HS-5 (cell line): ENCODE data around the gene PTPRM.
"Not testable (repeated sequence)": the region's sequence is repeated elsewhere in the genome, so short reads cannot be mapped to it uniquely, and the experiment has no call there.

Source experiments
- DNase-seq: peaks from one replicate; pipeline ENCODE4 v3.0.0-alpha.2; 2012; ENCODE audit warnings: low read depth

Gene PTPRM

DNA sequence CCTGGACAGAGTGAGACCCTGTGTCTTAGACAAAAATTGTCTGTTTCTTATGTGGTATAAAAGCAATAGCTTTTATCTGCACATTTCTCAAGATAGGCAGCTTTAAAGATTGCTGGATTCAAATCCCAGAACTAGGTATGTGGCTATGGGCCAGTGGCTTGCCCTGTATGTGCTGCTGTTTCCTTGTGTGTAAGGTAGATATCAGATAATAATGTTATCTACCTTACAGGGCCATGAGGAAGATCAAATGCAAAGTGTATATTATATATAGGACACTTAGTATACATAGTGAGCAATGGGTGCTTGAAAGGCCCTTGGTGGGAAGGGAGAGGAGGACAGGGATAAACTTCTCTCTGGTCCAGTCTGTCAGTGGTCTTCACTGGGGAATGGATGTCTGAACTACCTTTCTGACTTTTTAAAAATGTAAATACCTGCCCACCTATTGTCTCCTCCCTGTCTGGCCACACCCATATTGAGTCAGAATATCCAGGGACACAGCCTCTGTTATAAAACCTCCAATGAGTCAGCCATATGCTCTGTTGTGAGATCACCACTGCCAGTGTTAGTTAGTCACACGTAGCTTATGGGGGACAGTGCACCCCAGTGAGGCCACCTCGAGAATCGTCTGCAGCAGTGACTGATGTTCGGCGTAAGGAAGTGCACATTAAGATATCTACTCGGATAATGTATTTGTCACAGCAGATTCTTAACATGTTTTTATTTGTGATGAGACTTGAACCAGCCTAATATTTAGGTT, 383.4 kb downstream of the PTPRM start:
- no peak for DNase-seq

- DNase-seq = no peak
These were observed 386.2 kb downstream of the PTPRM start for GRCh38 chr18:7953095-7953958.

- DNase-seq = no peak
These were observed 387.1 kb downstream of the PTPRM start for GRCh38 chr18:7954238-7954637.

- no peak for DNase-seq
These were observed 388.1 kb downstream of the PTPRM start for GRCh38 chr18:7955175-7955574.

DNA sequence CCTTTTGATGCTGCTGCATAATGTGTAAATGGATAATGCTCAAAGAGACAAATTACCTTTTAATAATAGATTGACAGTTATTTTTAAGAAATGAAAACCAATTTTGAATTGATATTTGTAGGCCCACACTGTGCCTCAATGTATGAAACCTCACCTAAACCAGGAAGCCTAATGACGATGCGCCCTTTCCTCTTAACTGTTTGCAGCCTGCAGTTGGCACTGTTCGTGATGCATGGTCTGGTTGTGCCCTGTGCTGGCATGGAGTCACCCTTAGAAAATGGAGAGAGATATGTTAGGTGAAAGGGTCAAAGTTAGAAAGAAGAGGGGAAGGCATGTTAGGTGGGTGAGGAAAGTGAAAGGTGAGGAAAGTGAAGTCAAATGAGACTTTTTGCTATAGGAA, 390.2 kb downstream of the PTPRM start:
- no peak for DNase-seq

GRCh38 chr18:7958081-7958896, 391.2 kb downstream of the PTPRM start:
- no peak for DNase-seq

- DNase-seq = no peak
These were observed 391.7 kb downstream of the PTPRM start for GRCh38 chr18:7958897-7959146.

- not testable (repeated sequence) for DNase-seq
These were observed 399.6 kb downstream of the PTPRM start for GRCh38 chr18:7966682-7967081.

- DNase-seq = no peak
These were observed 407.2 kb downstream of the PTPRM start for GRCh38 chr18:7974200-7974874.

- no peak for DNase-seq
These were observed 410.8 kb downstream of the PTPRM start for GRCh38 chr18:7977897-7978296.

- DNase-seq = no peak
These were observed 411.7 kb downstream of the PTPRM start for GRCh38 chr18:7978834-7979233.

- DNase-seq = no peak
These were observed 412.6 kb downstream of the PTPRM start for GRCh38 chr18:7979714-7980113.

- DNase-seq = no peak
These were observed 413.0 kb downstream of the PTPRM start for GRCh38 chr18:7980136-7980535.

GRCh38 chr18:7980656-7981055, 413.5 kb downstream of the PTPRM start:
- DNase-seq = no peak

DNA sequence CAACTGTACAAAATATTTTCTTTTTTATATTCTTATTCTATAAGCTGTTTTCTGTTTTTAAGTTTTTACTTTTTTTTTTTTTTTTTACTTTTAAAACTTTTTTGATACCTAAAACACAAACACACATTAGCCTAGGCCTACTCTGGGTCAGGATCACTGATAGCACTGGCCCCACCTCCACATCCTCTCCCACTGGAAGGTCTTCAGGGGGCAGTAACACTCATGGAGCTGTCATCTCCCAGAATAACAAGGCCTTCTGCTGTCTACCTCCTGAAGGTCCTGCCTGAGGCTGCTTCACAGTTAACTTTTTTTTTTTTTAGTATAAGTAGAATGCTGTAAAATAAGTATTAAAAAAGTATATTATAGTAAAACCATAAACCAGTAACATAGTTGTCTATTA, 415.1 kb downstream of the PTPRM start:
- DNase-seq = no peak

GRCh38 chr18:7987284-7987976, 420.3 kb downstream of the PTPRM start:
- DNase-seq = peak; percentile 43

GRCh38 chr18:7990670-7991069, 423.6 kb downstream of the PTPRM start:
- no peak for DNase-seq

GRCh38 chr18:8001711-8002301, 434.7 kb downstream of the PTPRM start:
- DNase-seq = no peak

- no peak for DNase-seq
These were observed 437.0 kb downstream of the PTPRM start for GRCh38 chr18:8003878-8004675.

- DNase-seq = no peak
These were observed 437.7 kb downstream of the PTPRM start for GRCh38 chr18:8004792-8005191.
